GM23338 (cell line): ENCODE measurements around the gene ENTPD6. TPM values are rescaled to one million over a fixed set of nuclear protein-coding genes. Genes with fewer than 3 reads are reported as not detected.
"Not testable (repeated sequence)": the region's sequence is repeated elsewhere in the genome, so short reads cannot be mapped to it uniquely, and the experiment has no call there.

Source experiments
- ATAC-seq: fragments of 200-7000 bp; cut with Tn5 transposase; 3 replicates; pipeline ENCODE4 v1.9.1; 2020
- DNase-seq: peaks from one replicate; pipeline ENCODE4 v3.0.0-alpha.2; 2015; ENCODE audit warnings: low spot score
- H2AFZ ChIP-seq: fragments of 200-600 bp; sonication (generic); 2 replicates; pipeline ENCODE4 v1.8.0; 2016; ENCODE audit warnings: antibody characterized with exemption, mild to moderate bottlenecking, moderate library complexity
- H3F3A ChIP-seq: fragments of 200-600 bp; sonication (generic); replicated peaks from 2 replicates; pipeline ENCODE4 v1.8.0; 2017; ENCODE audit warnings: antibody characterized with exemption, mixed run types, low read depth
- H3K27ac ChIP-seq: fragments of 200-600 bp; sonication (generic); 2 replicates; pipeline ENCODE4 v1.6.1; 2016; ENCODE audit warnings: low read depth
- H3K27me3 ChIP-seq: fragments of 200-600 bp; sonication (generic); 2 replicates; pipeline ENCODE4 v1.8.0; 2016; ENCODE audit warnings: mild to moderate bottlenecking, mixed run types, moderate library complexity; ENCODE audit not compliant: insufficient read depth
- H3K36me3 ChIP-seq: fragments of 200-600 bp; sonication (generic); 2 replicates; pipeline ENCODE4 v1.8.0; 2016; ENCODE audit warnings: mild to moderate bottlenecking; ENCODE audit not compliant: insufficient read depth
- H3K4me1 ChIP-seq: fragments of 200-600 bp; sonication (generic); 2 replicates; pipeline ENCODE4 v1.8.0; 2016; ENCODE audit warnings: mild to moderate bottlenecking, moderate library complexity; ENCODE audit not compliant: insufficient read depth
- H3K4me2 ChIP-seq: fragments of 200-600 bp; sonication (generic); 2 replicates; pipeline ENCODE4 v1.7.1; 2017; ENCODE audit warnings: mixed run types
- H3K4me3 ChIP-seq: fragments of 200-600 bp; sonication (generic); 2 replicates; pipeline ENCODE4 v1.6.1; 2016; ENCODE audit warnings: mixed run types
- H3K79me2 ChIP-seq: fragments of 200-600 bp; sonication (generic); replicated peaks from 2 replicates; pipeline ENCODE4 v1.8.0; 2017; ENCODE audit warnings: mild to moderate bottlenecking; ENCODE audit not compliant: insufficient read depth
- H3K9me2 ChIP-seq: fragments of 200-600 bp; sonication (generic); 2 replicates; pipeline ENCODE4 v1.8.0; 2017; ENCODE audit not compliant: insufficient read depth
- H4K20me1 ChIP-seq: fragments of 200-600 bp; sonication (generic); replicated peaks from 2 replicates; pipeline ENCODE4 v1.8.0; 2017; ENCODE audit warnings: mild to moderate bottlenecking; ENCODE audit not compliant: insufficient read depth
- H3K27ac Mint-ChIP-seq: 2 replicates; pipeline ENCODE4 v1.8.0; 2020; ENCODE audit warnings: inconsistent platforms, mild to moderate bottlenecking, moderate library complexity, mixed read lengths
- H3K27me3 Mint-ChIP-seq: 3 replicates; pipeline ENCODE4 v1.8.0; 2022; ENCODE audit warnings: low read depth, mild to moderate bottlenecking, moderate library complexity, mixed read lengths, inconsistent platforms; ENCODE audit not compliant: insufficient read depth, poor library complexity
- H3K36me3 Mint-ChIP-seq: 3 replicates; pipeline ENCODE4 v1.8.0; 2021; ENCODE audit warnings: low read depth, mild to moderate bottlenecking, inconsistent platforms, moderate library complexity, mixed read lengths
- H3K4me1 Mint-ChIP-seq: 3 replicates; pipeline ENCODE4 v1.8.0; 2020; ENCODE audit warnings: mild to moderate bottlenecking, inconsistent platforms, mixed read lengths
- H3K4me3 Mint-ChIP-seq: 3 replicates; pipeline ENCODE4 v1.8.0; 2021; ENCODE audit warnings: moderate library complexity, mild to moderate bottlenecking, inconsistent platforms, mixed read lengths
- H3K9me3 Mint-ChIP-seq: 3 replicates; pipeline ENCODE4 v1.8.0; 2020; ENCODE audit warnings: moderate library complexity, mild to moderate bottlenecking, inconsistent platforms, mixed read lengths
- ETS1 ChIP-seq: IDR thresholded peaks from 2 replicates; pipeline ENCODE4 v1.6.1; 2016; ENCODE audit warnings: antibody characterized with exemption
- EZH2 ChIP-seq: fragments of 200-600 bp; sonication (generic); IDR thresholded peaks from one replicate; pipeline ENCODE4 v1.8.0; 2017; ENCODE audit warnings: antibody characterized with exemption, mild to moderate bottlenecking, low read depth; ENCODE audit not compliant: unreplicated experiment
- JUNB ChIP-seq: IDR thresholded peaks from one replicate; pipeline ENCODE4 v1.6.1; 2016; ENCODE audit warnings: antibody characterized with exemption; ENCODE audit not compliant: unreplicated experiment
- NANOG ChIP-seq: IDR thresholded peaks from 2 replicates; pipeline ENCODE4 v1.6.1; 2016; ENCODE audit warnings: antibody characterized with exemption, borderline replicate concordance
- ZNF114 ChIP-seq: fragments of 250-450 bp; sonication (Bioruptor Pico); IDR thresholded peaks from 2 replicates; pipeline ENCODE4 v1.5.0; 2020; ENCODE audit warnings: mild to moderate bottlenecking, moderate library complexity
- ZNF331 ChIP-seq: fragments of 250-450 bp; sonication (Bioruptor Pico); IDR thresholded peaks from 2 replicates; pipeline ENCODE4 v1.5.0; 2020; ENCODE audit warnings: low read depth, mild to moderate bottlenecking, moderate library complexity
- ZNF462 ChIP-seq: fragments of 250-450 bp; sonication (Bioruptor Pico); IDR thresholded peaks from 2 replicates; pipeline ENCODE4 v1.5.0; 2020; ENCODE audit warnings: mild to moderate bottlenecking, moderate library complexity
- polyA plus RNA-seq: library from polyadenylated mRNA; unstranded; fragments of >200 nt; fragmentation: Nextera tagmentation; extraction: Ambion mirVana; gene quantifications from 2 replicates; pipeline ENCODE4 v1.2.1, GENCODE V29; 2016
- total RNA-seq: library from RNA; depleted of rRNA; stranded (reverse); fragments of >200 nt; shearing (Covaris generic); gene quantifications from 2 replicates; pipeline ENCODE4 v1.2.3, GENCODE V29; 2014

ENTPD6 gene
- total and polyA plus RNA-seq, 2 experiments from 2014 or later: 19.3 to 45.9 TPM

- TF ChIP-seq ZNF462 (CRISPR knock-in tag) (no peak), EZH2 (no peak), ETS1 (no peak), JUNB (no peak), ZNF114 (CRISPR knock-in tag) (no peak), ZNF331 (CRISPR knock-in tag) (no peak), NANOG (no peak)
Observed at GRCh38 chr20:25179439-25180089, 15.9 kb upstream of the ENTPD6 start (continued).

- not testable (repeated sequence) for H2AFZ ChIP-seq, H3F3A ChIP-seq, H3K9me2 ChIP-seq, H3K4me1 Mint-ChIP-seq, H3K36me3 Mint-ChIP-seq, H3K36me3 ChIP-seq, H3K4me2 ChIP-seq, DNase-seq, H3K4me3 ChIP-seq, H3K27ac Mint-ChIP-seq, ATAC-seq, H3K4me3 Mint-ChIP-seq, H3K27ac ChIP-seq, H3K4me1 ChIP-seq, H3K79me2 ChIP-seq, H4K20me1 ChIP-seq, H3K27me3 ChIP-seq
- peaks cover 14% of the 10 kb centered on the region for H3K27me3 Mint-ChIP-seq
- H3K9me3 Mint-ChIP-seq: peaks cover 50% of the 10 kb centered on the region
Observed at GRCh38 chr20:25184391-25184790, 11.1 kb upstream of the ENTPD6 start.
